HG02678 (cell line): Measurements from ENCODE around the gene ZFAND3.

Source experiments
- ATAC-seq: cut with Tn5 transposase; IDR thresholded peaks from one replicate; pipeline ENCODE4 v1.9.1; 2021; ENCODE audit warnings: mild to moderate bottlenecking, moderate library complexity; ENCODE audit not compliant: unreplicated experiment

Gene ZFAND3

DNA sequence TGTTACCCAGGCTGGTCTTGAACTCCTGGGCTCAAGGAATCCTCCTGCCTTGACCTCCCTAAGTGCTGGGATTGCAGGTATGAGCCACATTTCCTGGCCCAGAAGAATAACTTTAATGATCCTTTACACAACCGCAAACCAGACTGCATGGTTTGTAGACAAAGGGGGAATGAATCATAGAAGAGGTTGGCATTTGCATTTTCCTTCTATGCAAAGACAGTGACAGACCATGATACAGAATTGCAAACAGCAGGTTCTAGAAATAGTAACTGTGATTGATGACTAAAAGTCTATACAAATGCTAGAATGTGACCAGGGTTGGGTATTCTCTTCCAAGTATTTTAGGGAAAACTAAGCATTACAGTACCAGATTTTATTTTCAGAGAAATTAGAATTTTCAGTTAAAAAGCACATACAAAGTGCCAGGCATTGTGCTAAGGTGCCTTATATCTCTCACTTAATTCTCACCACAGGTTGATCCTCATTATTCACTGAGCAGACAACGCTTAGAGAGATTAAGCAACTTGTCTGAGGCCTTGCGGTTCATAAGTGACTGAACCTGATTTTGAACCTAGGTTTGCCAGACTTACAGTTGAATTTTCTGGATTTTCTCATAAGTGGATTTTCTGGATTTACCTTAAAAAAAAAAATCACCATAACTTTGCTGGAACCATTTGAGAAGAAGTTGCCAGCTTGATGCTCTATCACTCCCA lies 146.6 kb downstream of the ZFAND3 start:
- peak; percentile 65 for ATAC-seq

DNA sequence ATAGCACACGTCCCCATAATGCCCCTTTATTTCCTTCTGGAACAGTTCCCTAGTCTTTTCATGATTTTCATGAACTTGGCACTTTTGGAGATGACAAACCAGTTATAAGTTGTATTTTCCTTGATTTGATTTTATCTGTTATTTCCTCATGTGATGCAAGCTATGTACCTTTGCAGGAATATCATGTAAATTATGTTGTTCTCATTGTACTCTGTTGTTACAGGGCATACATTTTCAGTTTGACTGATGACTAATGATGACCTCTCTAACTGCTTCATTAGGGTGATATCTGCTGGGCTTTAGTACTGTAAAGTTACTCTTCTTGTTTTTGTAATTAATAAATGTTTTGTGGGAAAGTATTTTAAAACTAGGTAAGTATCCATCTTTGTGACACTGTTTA lies 147.3 kb downstream of the ZFAND3 start:
- ATAC-seq: no peak

DNA sequence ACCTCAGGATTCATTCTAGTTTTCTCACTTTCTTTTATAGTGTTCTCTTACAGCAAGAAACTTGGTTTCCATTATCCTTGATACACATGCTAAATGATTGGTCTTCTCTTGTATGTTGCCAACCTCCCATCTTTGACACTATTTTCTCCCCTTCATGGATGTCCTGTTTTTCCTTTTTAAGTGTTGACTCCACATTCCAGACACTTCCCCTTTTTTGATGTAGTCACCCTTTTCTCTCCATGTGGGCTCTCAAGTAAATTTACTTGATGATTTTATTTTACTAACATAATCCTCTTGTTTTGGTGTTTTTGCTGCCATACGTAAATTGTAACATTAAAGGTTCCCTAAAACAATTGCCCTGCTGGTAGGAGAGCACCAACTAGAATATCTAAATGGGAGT lies 148.1 kb downstream of the ZFAND3 start:
- ATAC-seq: no peak

DNA sequence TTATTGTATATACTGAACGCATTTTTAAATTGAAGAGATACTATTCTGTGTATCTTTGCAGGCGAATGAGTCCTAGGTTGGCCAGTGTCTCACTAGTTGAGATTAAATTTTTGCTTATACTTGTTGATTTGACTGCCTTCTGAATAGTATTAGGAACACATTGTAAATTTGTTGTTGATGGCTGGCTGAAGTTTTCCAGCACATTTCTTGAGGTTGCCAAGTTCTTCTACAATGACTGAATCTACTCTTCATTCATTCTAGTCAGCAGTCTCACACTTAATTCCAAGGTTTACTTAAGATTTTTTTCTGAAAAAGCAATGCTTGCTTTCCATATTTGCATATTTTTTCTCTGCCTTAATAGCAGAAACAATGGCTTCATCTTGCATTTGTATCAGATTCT lies 151.7 kb downstream of the ZFAND3 start:
- ATAC-seq: no peak

DNA sequence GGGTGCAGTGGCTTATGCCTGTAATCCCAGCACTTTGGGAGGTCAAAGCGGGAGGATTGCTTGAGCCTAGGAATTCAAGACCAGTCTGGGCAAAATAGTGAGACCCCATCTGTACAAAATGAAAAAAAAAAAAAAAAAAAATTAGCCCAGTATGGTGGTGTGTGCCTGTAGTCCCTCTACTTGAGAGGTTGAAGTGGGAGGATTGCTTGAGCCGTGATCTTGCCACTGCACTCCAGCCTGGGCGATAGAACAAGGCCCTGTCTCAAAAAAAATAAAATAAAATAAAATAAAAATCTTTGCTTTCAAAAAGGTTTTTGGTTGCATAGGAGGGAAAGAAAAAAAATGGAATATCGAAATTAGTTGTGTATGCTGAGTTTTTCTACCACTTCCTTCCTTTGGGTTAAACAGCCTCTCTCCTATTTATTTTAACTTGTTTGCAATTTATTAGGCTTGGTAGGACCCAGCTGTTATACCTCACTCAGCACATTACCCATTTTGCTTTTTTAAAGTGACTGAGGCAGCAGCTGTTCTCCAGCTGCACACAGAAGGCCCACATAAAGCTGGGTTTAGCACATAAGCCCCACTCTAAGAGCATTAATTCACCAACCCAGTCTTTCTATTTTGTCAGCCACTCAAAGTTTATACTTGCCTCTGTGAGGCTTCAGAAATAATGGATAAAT lies 152.3 kb downstream of the ZFAND3 start:
- no peak for ATAC-seq

DNA sequence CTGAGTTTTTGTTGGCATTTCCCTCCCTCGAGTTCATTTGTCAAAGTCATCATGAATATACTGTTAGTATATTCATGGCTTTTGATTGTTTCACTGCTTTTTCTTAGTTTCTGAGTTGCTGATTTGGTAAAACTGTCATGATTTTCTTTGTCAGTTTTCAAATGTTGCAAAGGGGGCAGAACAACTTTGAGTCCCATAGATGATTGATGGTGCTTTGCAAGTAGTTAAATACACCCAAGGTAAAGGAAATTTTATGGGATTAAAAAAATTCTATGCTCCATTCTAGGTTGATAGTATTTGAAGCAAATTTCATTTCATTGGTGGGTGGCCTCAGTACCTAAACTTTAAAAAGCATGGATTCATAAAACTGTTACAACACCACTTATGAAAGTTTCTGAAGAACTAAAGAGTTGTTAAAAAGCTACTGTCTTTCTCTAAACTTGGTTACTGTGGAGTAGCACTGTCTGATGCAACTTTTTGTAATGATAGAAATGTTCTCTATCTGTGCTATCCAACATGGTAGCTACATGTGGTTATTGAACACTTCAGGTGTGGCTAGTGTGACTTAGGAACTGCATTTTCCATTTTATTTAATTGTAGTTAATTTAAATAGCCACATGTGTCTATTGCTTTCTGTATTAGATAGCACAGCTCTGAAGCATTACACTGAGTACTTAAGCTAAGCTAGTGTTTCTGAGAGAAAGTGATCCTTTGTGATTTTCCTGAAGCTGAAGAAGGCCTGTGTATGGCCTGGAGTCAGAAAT lies 153.6 kb downstream of the ZFAND3 start:
- no peak for ATAC-seq

DNA sequence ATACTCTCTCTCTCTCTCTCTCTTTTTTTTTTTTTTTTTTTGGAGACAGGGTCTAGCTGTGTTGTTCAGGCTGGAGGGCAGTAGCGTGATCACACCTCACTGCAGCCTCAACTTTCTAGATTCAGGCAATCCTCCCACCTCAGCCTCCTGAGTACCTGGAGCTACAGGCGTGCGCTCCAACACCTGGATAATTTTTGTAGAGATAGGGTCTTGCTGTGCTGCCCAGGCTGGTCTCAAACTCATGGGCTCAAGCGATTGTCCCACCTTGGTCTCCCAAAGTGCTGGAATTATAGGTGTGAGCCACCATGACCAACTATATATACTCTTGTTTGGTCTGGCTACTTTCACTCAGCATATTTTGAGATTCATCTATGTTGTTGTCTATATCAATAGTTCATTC lies 154.9 kb downstream of the ZFAND3 start:
- no peak for ATAC-seq

DNA sequence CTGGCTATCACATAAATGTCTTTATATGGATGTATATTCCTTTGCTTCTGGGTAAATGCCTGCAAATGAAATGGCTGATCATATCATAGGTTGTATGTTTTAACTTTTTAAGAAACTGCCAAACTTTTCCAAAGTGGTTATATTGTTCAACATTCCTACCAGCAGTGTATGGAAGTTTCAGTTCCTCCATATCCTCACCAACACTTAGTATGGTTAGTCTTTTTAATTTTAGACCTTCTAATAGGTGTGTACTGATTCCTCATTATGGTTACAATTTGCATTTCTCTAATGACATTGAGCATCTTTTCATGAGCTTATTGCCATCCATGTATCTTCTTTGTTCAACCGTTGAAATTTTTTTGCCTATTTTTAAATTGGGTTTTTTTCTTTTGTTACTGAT lies 155.4 kb downstream of the ZFAND3 start:
- ATAC-seq: no peak

DNA sequence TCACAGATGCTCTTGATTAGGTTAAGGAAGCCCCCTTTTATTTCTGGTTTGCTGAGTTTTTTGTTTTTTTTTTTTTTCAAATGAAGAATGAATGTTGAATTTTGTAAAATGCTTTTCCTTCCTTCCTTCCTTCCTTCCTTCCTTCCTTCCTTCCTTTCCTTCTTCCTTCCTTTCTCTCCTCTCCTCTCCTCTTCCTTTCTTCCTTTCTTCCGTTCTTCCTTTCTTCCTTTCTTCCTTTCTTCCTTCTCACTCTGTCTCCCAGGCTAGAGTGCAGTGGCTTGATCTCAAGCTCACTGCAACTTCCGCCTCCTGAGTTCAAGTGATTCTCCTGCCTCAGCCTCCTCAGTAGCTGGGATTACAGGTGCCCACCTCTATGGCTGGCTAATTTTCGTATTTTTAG lies 158.2 kb downstream of the ZFAND3 start:
- ATAC-seq: no peak

DNA sequence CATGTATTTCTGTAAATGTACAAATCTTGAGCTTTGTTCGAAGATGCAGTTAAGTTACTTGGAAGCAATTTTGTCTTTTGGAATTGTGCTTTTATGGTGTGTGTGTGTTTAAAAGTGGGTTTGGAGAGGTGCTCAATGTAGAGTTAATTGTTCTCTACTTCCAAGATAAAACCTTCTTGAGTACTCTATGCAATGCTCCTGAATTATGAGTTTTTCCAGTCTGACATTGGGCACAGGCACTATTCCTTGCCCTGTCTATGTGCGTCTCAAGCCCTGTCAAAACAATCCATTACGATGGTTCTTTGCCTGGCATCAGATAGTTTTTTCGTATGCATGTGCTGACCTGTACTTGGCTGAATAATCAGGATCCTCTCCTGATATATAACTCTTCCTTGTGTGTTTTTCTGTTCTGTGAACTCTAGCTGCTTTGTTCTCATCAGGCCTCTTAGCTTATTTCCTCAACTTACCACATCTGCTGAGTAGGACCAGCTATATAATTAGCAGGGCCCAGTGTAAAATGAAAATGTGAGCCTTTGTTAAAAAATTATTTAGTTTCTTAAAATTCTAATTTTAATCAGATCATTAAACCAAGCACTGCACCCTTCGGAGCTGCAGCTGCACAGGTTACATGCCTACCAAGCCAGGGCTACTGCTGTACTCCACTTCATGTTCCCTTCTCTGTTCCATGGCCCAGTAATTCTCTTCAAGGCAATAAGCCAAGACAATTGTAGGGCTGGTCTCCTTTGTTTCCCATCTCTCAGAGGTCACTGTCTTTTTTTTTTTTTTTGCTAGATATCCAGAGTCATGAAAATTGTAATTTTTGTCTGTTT lies 160.1 kb downstream of the ZFAND3 start:
- no peak for ATAC-seq

DNA sequence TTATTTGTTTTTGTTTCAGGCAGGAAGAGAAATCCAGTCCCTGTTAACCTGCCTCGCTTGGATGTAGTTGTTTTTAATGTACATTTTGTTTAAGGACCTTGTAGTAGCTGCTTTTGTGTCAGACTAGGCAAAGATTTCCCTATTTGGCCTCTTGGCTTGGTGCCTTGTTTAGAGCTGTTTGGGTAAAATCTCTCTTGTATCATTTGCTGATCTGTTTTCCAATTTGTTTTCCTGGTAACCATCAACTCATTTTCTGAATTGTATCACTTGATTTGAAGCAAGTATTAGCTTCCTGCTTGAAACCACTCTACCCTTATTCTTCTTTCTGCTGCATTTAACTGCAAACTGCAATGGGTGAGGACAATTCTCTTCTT lies 160.7 kb downstream of the ZFAND3 start:
- ATAC-seq: no peak

DNA sequence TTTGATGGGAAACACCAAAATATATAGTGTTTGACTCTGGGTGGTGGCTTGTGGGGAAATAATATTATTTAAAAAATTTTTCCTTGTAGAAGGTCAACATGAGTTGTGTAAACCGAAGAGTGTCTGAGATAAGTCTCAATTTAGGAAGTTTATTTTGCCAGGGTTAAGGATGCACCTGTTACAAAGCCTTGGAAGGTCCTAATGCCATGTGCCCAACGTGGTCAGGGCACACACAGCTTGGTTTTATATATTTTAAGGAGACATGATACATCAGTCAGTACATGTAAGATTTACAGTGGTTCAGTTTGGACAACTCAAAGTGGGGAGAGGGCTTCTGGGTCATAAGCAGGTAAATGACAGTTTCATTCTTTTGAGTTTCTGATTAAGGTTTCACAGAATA lies 162.1 kb downstream of the ZFAND3 start:
- ATAC-seq: no peak

DNA sequence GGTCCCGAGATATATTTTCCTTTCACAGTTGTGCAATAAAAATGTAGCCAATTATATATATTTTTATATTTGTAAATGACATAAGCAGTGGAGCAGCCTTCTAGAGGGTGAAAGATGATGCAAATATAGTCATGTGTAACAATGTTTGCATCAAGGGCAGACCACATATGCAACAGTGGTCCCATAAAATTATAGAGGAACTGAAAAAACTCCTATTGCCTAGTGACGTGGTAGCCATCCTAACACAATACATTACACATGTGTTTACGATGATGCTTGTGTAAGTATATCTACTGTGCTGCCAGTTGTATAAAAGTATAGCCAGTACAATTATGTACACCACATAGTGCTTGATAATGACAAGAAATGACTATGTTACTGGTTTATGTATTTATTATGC lies 162.8 kb downstream of the ZFAND3 start:
- ATAC-seq: no peak

DNA sequence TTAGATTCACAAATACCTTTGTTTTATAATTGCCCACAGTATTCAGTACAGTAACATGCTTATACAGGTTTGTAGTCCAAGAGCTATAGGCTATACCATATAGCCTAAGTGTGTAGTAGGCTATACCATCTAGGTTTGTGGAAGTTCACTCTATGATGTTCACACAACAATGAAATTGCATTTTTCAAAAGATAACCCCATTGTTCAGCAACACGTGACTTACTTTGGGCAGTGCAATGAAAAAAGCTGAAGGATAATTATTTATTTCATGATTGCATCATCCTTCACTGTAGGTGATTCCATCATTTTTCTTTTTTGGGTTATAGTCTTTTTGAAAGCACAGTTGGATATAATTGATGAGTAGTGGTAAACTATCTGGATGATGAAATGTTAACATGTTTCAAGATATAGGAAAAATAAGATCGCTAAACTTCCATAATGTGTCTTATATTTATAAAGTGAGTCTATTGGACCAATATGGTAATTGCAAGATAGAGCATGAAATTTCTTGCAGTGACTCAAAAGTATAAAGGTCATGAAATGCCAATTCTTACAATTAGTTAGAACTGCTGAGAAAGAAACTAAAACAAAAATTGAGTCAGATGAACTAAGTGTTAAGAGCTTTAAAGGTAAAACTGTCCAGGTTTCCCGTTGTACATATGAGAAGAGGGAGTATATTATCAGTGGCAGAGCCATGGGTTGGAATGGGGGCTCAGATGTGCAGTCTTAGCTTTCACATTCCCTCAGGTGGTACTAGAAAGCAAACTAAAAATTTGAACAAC lies 164.4 kb downstream of the ZFAND3 start:
- ATAC-seq: no peak

DNA sequence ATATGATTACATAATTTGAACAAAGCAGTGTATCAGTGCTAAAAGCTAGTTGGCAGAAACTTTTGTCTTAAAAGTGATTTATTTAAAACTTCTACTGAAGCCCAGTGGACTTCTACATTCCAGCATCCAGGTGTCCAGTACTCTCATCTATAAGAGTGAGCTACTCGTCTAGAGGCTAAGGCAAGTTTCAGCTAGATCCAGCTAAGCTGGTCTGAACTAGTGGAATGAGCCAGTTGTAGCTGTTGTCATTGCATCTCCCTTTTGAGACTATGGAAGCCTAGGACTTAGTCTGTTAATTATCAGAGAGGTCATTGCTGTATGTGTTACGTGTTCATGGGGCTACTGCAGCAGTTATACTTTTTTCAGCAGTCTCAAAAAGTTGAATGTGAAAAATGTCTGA lies 165.1 kb downstream of the ZFAND3 start:
- no peak for ATAC-seq

DNA sequence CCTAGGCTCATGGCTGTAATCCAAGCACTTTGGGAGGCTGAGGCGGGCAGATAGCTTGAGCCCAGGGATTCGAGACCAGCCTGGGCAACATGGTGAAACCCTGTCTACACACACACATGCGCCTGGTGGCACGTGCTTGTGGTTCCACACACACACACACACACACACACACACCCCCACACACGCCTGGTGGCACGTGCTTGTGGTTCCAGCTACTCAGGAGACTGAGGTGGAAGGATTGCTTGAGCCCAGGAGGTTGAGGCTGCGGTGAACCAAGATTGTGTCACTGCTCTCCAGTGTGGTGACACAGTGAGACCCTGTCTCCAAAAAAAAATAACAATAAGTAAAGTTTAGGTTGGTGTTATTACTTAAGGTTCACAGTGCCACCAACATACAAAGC lies 165.8 kb downstream of the ZFAND3 start:
- no peak for ATAC-seq

DNA sequence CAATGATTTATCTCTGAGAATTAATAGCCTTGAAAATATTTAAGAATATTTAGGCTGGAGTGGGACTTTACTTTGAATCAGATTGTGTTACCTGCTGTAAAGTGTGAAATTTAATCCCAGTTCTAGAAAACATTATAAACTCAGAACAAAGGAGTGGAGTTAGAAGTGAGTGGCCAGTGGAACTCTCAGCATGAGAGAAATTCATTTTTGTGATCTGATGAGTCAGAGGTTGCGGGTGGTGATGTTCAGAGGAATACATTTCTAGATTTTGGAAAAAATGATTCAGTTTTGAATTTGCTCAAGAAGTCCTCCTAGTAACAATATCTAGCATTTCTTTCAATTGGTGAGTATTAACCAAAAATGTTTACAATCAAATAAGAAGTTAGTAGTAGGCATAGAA lies 167.5 kb downstream of the ZFAND3 start:
- no peak for ATAC-seq

DNA sequence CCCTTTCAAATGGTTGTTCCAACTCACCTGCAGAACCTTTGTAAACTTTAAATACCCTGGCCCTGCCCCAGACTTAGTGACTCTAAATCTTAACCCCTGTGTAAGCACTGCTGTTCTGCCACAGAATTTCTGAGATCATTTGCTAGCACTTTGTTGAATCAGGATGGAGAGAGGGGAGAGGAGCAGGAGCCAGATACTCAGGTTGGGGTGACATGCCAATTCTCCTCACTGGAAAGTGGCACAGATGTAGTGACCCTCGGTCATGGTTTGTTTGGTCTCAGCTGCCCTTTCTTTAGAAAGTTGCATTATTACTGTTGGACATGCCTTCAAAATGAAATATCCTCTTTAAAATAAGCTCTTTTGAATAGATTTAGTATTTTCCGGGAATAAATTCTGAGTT lies 168.0 kb downstream of the ZFAND3 start:
- ATAC-seq: no peak

DNA sequence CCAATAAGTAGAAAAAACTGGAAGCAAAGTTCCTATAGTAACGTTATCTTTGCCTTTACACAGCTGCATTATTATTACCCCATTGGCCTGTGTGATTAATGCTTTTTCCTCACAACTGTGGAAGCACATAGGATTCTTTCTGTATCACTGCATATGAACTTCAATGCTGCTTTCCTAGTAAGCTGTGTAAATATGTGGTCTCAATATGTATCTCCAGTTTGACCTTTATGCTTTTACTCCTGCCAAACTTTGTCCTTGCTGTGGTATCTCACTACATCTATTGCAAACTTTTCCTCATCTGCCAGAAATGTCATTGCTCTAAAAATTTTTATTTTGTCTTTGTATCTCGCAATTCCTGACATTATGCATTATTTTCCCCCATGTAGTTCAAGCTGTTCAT lies 168.6 kb downstream of the ZFAND3 start:
- no peak for ATAC-seq

DNA sequence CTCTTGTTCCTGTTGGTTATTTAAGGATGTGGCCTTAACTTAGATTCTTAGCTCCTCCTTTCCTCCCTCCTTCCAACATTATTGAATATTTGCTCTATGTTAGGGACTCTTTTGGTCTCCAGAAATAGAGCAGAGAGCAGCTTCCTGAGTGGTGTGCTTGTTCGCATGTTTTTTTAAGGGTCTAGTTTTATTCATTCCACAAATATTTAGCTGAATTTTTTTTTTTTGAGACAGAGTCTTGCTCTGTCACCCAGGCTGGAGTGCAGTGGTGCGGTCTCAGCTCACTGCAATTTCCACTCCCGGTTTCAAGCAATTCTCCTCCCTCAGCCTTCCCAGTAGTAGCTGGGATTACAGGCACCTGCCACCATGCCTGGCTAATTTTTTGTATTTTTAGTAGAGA lies 169.2 kb downstream of the ZFAND3 start:
- ATAC-seq: no peak
